ENCODE measurements around the gene FKBP14. TPM values are rescaled to one million over a fixed set of nuclear protein-coding genes. Genes with fewer than 3 reads are reported as not detected.

FKBP14 gene
- total and polyA plus RNA-seq, 9 of the 15 experiments (the other 6 are each of a cell fraction or from before 2014, with no cell fraction given) = 5.3 to 27.9 (median 14.3) TPM

- no peaks in the 10 kb centered on the region for H3K79me2 ChIP-seq (ENCODE audit: control insufficient read depth, insufficient read depth, low read length)
- TF ChIP-seq SREBF2 (CRISPR knock-in tag; IDR thresholded peaks at IDR 0.05) = no peak
- no peak for TF ChIP-seq ZNF282 (CRISPR knock-in tag; IDR thresholded peaks at IDR 0.05)
- no peak for TF ChIP-seq ZNF561 (CRISPR knock-in tag; conservative IDR thresholded peaks at IDR 0.05)
- TF ChIP-seq NFXL1 (CRISPR knock-in tag; IDR thresholded peaks at IDR 0.05) = no peak
- no peak for TF ChIP-seq SUPT5H (IDR thresholded peaks at IDR 0.05)
- no peak for TF ChIP-seq ZNF79 (CRISPR knock-in tag; IDR thresholded peaks at IDR 0.05; ENCODE audit: low read depth)
- TF ChIP-seq ZNF318 (IDR thresholded peaks at IDR 0.05; ENCODE audit: borderline replicate concordance in 1 of 2, low read depth in 1 of 2) = no peak
- no peaks in the 10 kb centered on the region; the same call in 1 of the 2 replicates for H3K9me3 ChIP-seq (replicated peaks; ENCODE audit: control insufficient read depth, insufficient read depth, low read depth, low read length)
- ChIA-PET CTCF (ENCODE audit: low intra/inter-chr PET ratio) (no interaction called here), POLR2A (no interaction called here)
- no peak for ATAC-seq
- DNase-seq (ENCODE audit: extremely low read depth in 1 of 4, low spot score in 3 of 4) = no peak
- no peak overlapping the region for H3K4me2 ChIP-seq (ENCODE audit: insufficient read depth, low read length)
- no peak overlapping the region for H3K9ac ChIP-seq (ENCODE audit: insufficient read depth in 1 of 2, low read depth in 2 of 2, low read length in 2 of 2)
- 25% methylated on average over 4 of the region's 4 CpGs for WGBS (ENCODE audit: insufficient coverage, low coverage, missing lambda C conversion rate)
- in situ Hi-C loops (cut with MboI) = no loop called here
- intact Hi-C loops (cut with micrococcal nuclease) = no loop called here
- H3K27ac ChIP-seq (ENCODE audit: extremely low read depth, low read depth, low read length) = no peak overlapping the region
- no peak overlapping the region for H2AFZ ChIP-seq (ENCODE audit: low read depth, low read length)
- no peaks in the 10 kb centered on the region for H3K9me1 ChIP-seq (ENCODE audit: control insufficient read depth, insufficient read depth, low read length)
- no peaks in the 10 kb centered on the region for H3K36me3 ChIP-seq (ENCODE audit: control insufficient read depth, insufficient read depth, low read length)
- H3K4me1 ChIP-seq (replicated peaks in 1 of 2; ENCODE audit: control insufficient read depth in 2 of 2, insufficient read depth in 2 of 2, low read length in 2 of 2) = peaks cover 0 to 6% of the 10 kb centered on the region in 2 experiments; a peak in 2 of 5 replicates
- peaks cover 2 to 8% of the 10 kb centered on the region in 2 experiments; a peak in 2 of 5 replicates for H3K27me3 ChIP-seq (ENCODE audit: control insufficient read depth in 2 of 2, insufficient read depth in 2 of 2, low read length in 2 of 2)
- BruUV-seq (replicated peaks) = no TSS peak
- FAIRE-seq = no peak
- H4K20me1 ChIP-seq (replicated peaks; ENCODE audit: control insufficient read depth, insufficient read depth, low read length) = no peaks in the 10 kb centered on the region
- H3K4me3 ChIP-seq = no peak overlapping the region
Measured at GRCh38 chr7:29990931-29991330, 35.6 kb downstream of the FKBP14 start.
